K562 (cell line): Measurements from ENCODE around the gene CRACDL. TPM values are rescaled to one million over a fixed set of nuclear protein-coding genes. Genes with fewer than 3 reads are reported as not detected.

Source experiments
- ATAC-seq: fragments of 200-7000 bp; cut with Tn5 transposase; 3 replicates; pipeline ENCODE4 v1.9.1; 2020; ENCODE audit warnings: moderate library complexity
- BruUV-seq: library from RNA; stranded (reverse); fragments of 400-500 nt; replicated peaks from 2 replicates; lab custom pipeline; 2021; lab: Mats Ljungman, UMichigan
- CTCF ChIA-PET: fragments of 300-600 bp; formaldehyde crosslinking; extraction: SDS; loops from one replicate; lab custom pipeline; 2021; ENCODE audit warnings: low intra/inter-chr PET ratio; lab: Yijun Ruan, JAX
- POLR2A ChIA-PET: fragments of 300-600, 350-650 bp; sonication (Branson Sonifier 250); formaldehyde crosslinking; extraction: SDS; loops from one replicate; lab custom pipeline; 2021; ENCODE audit warnings: antibody characterized with exemption, inconsistent platforms; lab: Yijun Ruan, JAX
- DNase-seq, 4 experiments: peaks; one replicate each; pipeline versions ENCODE4 v3.0.0 to v3.0.0-alpha.2; 2011 to 2018; ENCODE audit warnings: low spot score in 3 of 4, mixed read lengths in 3 of 4; ENCODE audit errors: extremely low read depth in 1 of 4
- FAIRE-seq: peaks from 2 replicates; lab custom pipeline; 2011; peaks lifted over from hg19 to GRCh38; lab: Jason Lieb, UNC
- H2AFZ ChIP-seq: 2 replicates; pipeline ENCODE4 v1.6.0; 2011; ENCODE audit warnings: low read depth, low read length, control low read depth, inconsistent platforms
- H3K27ac ChIP-seq: fragments of 200-600 bp; 3 replicates; pipeline ENCODE4 v1.8.0; 2011; ENCODE audit warnings: low read depth, mild to moderate bottlenecking, control low read depth, inconsistent platforms, low read length, moderate library complexity, mixed read lengths; ENCODE audit errors: extremely low read depth
- H3K27me3 ChIP-seq, 2 experiments: fragments of 300-600 bp in 1 of 2; 2 replicates in 1 of 2; 3 replicates in 1 of 2; pipeline versions ENCODE4 v1.6.0 to v1.8.0; 2011; ENCODE audit warnings: inconsistent platforms in 2 of 2, low read length in 2 of 2, mild to moderate bottlenecking in 1 of 2, mixed read lengths in 1 of 2, moderate library complexity in 1 of 2; ENCODE audit not compliant: control insufficient read depth in 2 of 2, insufficient read depth in 2 of 2
- H3K36me3 ChIP-seq: fragments of 300-600 bp; 3 replicates; pipeline ENCODE4 v1.8.0; 2011; ENCODE audit warnings: mild to moderate bottlenecking, low read length, inconsistent platforms; ENCODE audit not compliant: control insufficient read depth, insufficient read depth
- H3K4me1 ChIP-seq, 2 experiments: fragments of 200-600 bp in 1 of 2; replicated peaks in 1 of 2; 2 replicates in 1 of 2; 3 replicates in 1 of 2; pipeline versions ENCODE4 v1.5.1 to v1.8.0; 2011; ENCODE audit warnings: inconsistent platforms in 2 of 2, low read length in 2 of 2, mild to moderate bottlenecking in 1 of 2, mixed read lengths in 1 of 2, moderate library complexity in 1 of 2; ENCODE audit not compliant: control insufficient read depth in 2 of 2, insufficient read depth in 2 of 2
- H3K4me2 ChIP-seq: 2 replicates; pipeline ENCODE4 v1.6.1; 2011; ENCODE audit warnings: low read length, control low read depth, inconsistent platforms, mixed read lengths; ENCODE audit not compliant: insufficient read depth
- H3K4me3 ChIP-seq: fragments of 200-600 bp; sonication (generic), shearing (Covaris generic); 2 replicates; pipeline ENCODE4 v1.5.1; 2016; ENCODE audit warnings: control low read depth, inconsistent platforms
- H3K79me2 ChIP-seq: fragments of 200-600 bp; 3 replicates; pipeline ENCODE4 v1.8.0; 2011; ENCODE audit warnings: low read length, inconsistent platforms; ENCODE audit not compliant: control insufficient read depth, insufficient read depth
- H3K9ac ChIP-seq, 2 experiments: 2 replicates each; pipeline versions ENCODE4 v1.6.0 to v1.6.1; 2011; ENCODE audit warnings: low read depth in 2 of 2, low read length in 2 of 2, control low read depth in 1 of 2, inconsistent platforms in 1 of 2, mild to moderate bottlenecking in 1 of 2, mixed read lengths in 1 of 2; ENCODE audit not compliant: insufficient read depth in 1 of 2
- H3K9me1 ChIP-seq: one replicate; pipeline ENCODE4 v1.6.0; 2011; ENCODE audit warnings: inconsistent platforms, mild to moderate bottlenecking, low read length, moderate library complexity; ENCODE audit not compliant: control insufficient read depth, insufficient read depth
- H3K9me3 ChIP-seq: replicated peaks from 2 replicates; pipeline ENCODE4 v1.5.1; 2011; ENCODE audit warnings: low read depth, low read length, inconsistent platforms; ENCODE audit not compliant: control insufficient read depth, insufficient read depth
- H4K20me1 ChIP-seq: replicated peaks from 2 replicates; pipeline ENCODE4 v1.6.1; 2011; ENCODE audit warnings: low read length, inconsistent platforms, mixed read lengths; ENCODE audit not compliant: control insufficient read depth, insufficient read depth
- CBX2 ChIP-seq: fragments of 200-600 bp; sonication (generic); IDR thresholded peaks from one replicate; pipeline ENCODE4 v1.6.1; 2012; ENCODE audit warnings: mild to moderate bottlenecking, low read length, inconsistent platforms; ENCODE audit not compliant: insufficient read depth, poor library complexity, severe bottlenecking
- CBX5 ChIP-seq: IDR thresholded peaks from 2 replicates; pipeline ENCODE4 v1.6.1; 2014; ENCODE audit warnings: low read depth, borderline replicate concordance
- CHD2 ChIP-seq: IDR thresholded peaks from 2 replicates; pipeline ENCODE4 v1.6.1; 2011; ENCODE audit warnings: low read depth, low read length
- E2F1 ChIP-seq: sonication (generic); formaldehyde crosslinking; IDR thresholded peaks from 2 replicates; pipeline ENCODE4 v1.8.1; 2023; ENCODE audit warnings: mild to moderate bottlenecking, missing genetic modification reagents, moderate library complexity
- HCFC1 ChIP-seq: IDR thresholded peaks from 2 replicates; pipeline ENCODE4 v1.6.1; 2012; ENCODE audit warnings: low read depth, low read length, improper control_type of control experiment
- ILK ChIP-seq: fragments of 450-650 bp; IDR thresholded peaks from 2 replicates; pipeline ENCODE4 v1.6.1; 2016; ENCODE audit warnings: missing genetic modification characterization, low read depth, mild to moderate bottlenecking, missing compliant biosample characterization, moderate library complexity, borderline replicate concordance
- KAT7 ChIP-seq: sonication (generic); formaldehyde crosslinking; IDR thresholded peaks from 2 replicates; pipeline ENCODE4 v1.8.0; 2022; ENCODE audit warnings: missing genetic modification reagents, mild to moderate bottlenecking, borderline replicate concordance
- NR0B1 ChIP-seq: fragments of 450-650 bp; IDR thresholded peaks from one replicate; pipeline ENCODE4 v1.6.1; 2018; ENCODE audit warnings: mild to moderate bottlenecking, moderate library complexity; ENCODE audit not compliant: partially characterized antibody
- POLR2A ChIP-seq: fragments of 450-650 bp; conservative IDR thresholded peaks from 2 replicates; pipeline ENCODE4 v1.6.1; 2016
- PYGO2 ChIP-seq: fragments of 450-650 bp; IDR thresholded peaks from 2 replicates; pipeline ENCODE4 v1.6.1; 2016; ENCODE audit warnings: mild to moderate bottlenecking, missing genetic modification characterization, moderate library complexity, missing compliant biosample characterization
- RBM39 ChIP-seq: fragments of 200-400 bp; formaldehyde crosslinking; optimal IDR thresholded peaks from 2 replicates; pipeline ENCODE3; 2018; ENCODE audit warnings: low read depth, low read length
- SAFB2 ChIP-seq: fragments of 200-400 bp; formaldehyde crosslinking; IDR thresholded peaks from 2 replicates; pipeline ENCODE4 v1.6.1; 2018; ENCODE audit warnings: borderline replicate concordance, low read length, low read depth, moderate library complexity; ENCODE audit not compliant: severe bottlenecking
- USF1 ChIP-seq: sonication (generic); formaldehyde crosslinking; IDR thresholded peaks from 2 replicates; pipeline ENCODE4 v1.9.0; 2022; ENCODE audit warnings: mild to moderate bottlenecking, missing genetic modification reagents
- ZBTB1 ChIP-seq: sonication (generic); formaldehyde crosslinking; IDR thresholded peaks from 2 replicates; pipeline ENCODE4 v1.8.1; 2023; ENCODE audit warnings: missing genetic modification reagents, low read depth, mild to moderate bottlenecking, borderline replicate concordance
- ZNF134 ChIP-seq: fragments of 250-450 bp; sonication (Bioruptor Pico); conservative IDR thresholded peaks from 2 replicates; pipeline ENCODE4 v1.4.0; 2020
- WGBS: fragments of 100-300 bp; shearing (Covaris generic); methylation state at CpG from one replicate; pipeline ENCODE4 v1.1.6; 2016; ENCODE audit warnings: low coverage, mixed read lengths; ENCODE audit not compliant: insufficient coverage; ENCODE audit errors: missing lambda C conversion rate; 5-methylcytosine and 5-hydroxymethylcytosine counted together
- in situ Hi-C: fragments of 300-500 bp; cut with MboI; formaldehyde crosslinking; loops from 4 replicates; pipeline ENCODE4 v1.15.0; 2018; ENCODE audit warnings: inconsistent platforms, mixed read lengths
- intact Hi-C: fragments of 100-400 bp; cut with micrococcal nuclease; formaldehyde crosslinking; loops from 2 replicates; pipeline ENCODE4 v1.14.2; 2022
- polyA plus RNA-seq, 8 experiments: library from polyadenylated mRNA; depleted of rRNA in 4 of 8; stranded (reverse) in 5 of 8; unstranded in 3 of 8; fragments of >200 nt; fragmentation: Nextera tagmentation in 2 of 8; fragmentation: Illumina TruSeq in 1 of 8; extraction: Ambion mirVana in 2 of 8; extraction: Trizol in 1 of 8; gene quantifications; 2 replicates each; pipeline versions ENCODE4 v1.2.1 to v1.2.3, GENCODE V29; 2011 to 2014; ENCODE audit warnings: inconsistent platforms in 1 of 8, missing spikeins in 1 of 8
- total RNA-seq, 7 experiments: library from RNA; depleted of rRNA in 6 of 7; stranded (reverse); fragments of >200 nt in 6 of 7; fragmentation: Illumina TruSeq in 2 of 7; extraction: Trizol in 2 of 7; gene quantifications; 2 replicates each; pipeline versions ENCODE4 v1.2.1 to v1.2.3, GENCODE V29; 2011 to 2021; ENCODE audit warnings: low replicate concordance in 1 of 7

Gene CRACDL
- total and polyA plus RNA-seq, 9 of the 15 experiments (the other 6 are each of a cell fraction or from before 2014, with no cell fraction given) = not detected

- TF ChIP-seq USF1 (CRISPR knock-in tag) = no peak
- TF ChIP-seq PYGO2 (tag) = no peak
- no peak for TF ChIP-seq ZBTB1 (CRISPR knock-in tag)
- no peak for TF ChIP-seq KAT7
- no peak for TF ChIP-seq ZNF134 (CRISPR knock-in tag)
- TF ChIP-seq HCFC1 = no peak
- no peak for TF ChIP-seq E2F1 (CRISPR knock-in tag)
- TF ChIP-seq ILK (tag) = no peak
- TF ChIP-seq CBX2 = no peak
- TF ChIP-seq, all 486 proteins: peak for 0
Observed at GRCh38 chr2:98787700-98788099, 148.3 kb downstream of the CRACDL start (continued).

- Histone ChIP-seq H3K36me3 (no peaks in the 10 kb centered on the region), H3K27ac (no peak overlapping the region), H3K4me2 (no peak overlapping the region), H3K4me1 (no peaks in the 10 kb centered on the region; a peak in 1 of 5 replicates), H3K27me3 (no peaks in the 10 kb centered on the region; a peak in 1 of 5 replicates), H4K20me1 (no peaks in the 10 kb centered on the region), H3K4me3 (no peak overlapping the region), H3K9me3 (no peaks in the 10 kb centered on the region), H3K79me2 (no peaks in the 10 kb centered on the region), H3K9me1 (no peaks in the 10 kb centered on the region), H3K9ac (no peak overlapping the region), H2AFZ (no peak overlapping the region)
- FAIRE-seq (no peak), DNase-seq (no peak), ATAC-seq (no peak)
- intact Hi-C loops (no loop called here), in situ Hi-C loops (no loop called here)
- ChIA-PET POLR2A (interaction anchor here (0.6 kb wide), 1 partner anchor 18 kb away, joined by 3 read pairs; no protein-coding TSS in a partner anchor), CTCF (no interaction called here)
- no TSS peak for BruUV-seq
- TF ChIP-seq POLR2A = no peak
- TF ChIP-seq CBX5 = no peak
- no peak for TF ChIP-seq CHD2
- TF ChIP-seq NR0B1 = no peak
- TF ChIP-seq SAFB2 = no peak
- TF ChIP-seq RBM39 = no peak
- 0% methylated on average over 6 of the region's 6 CpGs for WGBS
Observed at GRCh38 chr2:98786179-98786578, 149.8 kb downstream of the CRACDL start.
